GM04504 (cell line): ENCODE measurements around the gene MAD2L2.
A peak's percentile ranks its signal among the peaks of the same experiment; 100 is the strongest.

Source experiments
- DNase-seq: peaks from one replicate; pipeline ENCODE4 v3.0.0-alpha.2; 2012; ENCODE audit warnings: low read depth

The MAD2L2 gene

DNA sequence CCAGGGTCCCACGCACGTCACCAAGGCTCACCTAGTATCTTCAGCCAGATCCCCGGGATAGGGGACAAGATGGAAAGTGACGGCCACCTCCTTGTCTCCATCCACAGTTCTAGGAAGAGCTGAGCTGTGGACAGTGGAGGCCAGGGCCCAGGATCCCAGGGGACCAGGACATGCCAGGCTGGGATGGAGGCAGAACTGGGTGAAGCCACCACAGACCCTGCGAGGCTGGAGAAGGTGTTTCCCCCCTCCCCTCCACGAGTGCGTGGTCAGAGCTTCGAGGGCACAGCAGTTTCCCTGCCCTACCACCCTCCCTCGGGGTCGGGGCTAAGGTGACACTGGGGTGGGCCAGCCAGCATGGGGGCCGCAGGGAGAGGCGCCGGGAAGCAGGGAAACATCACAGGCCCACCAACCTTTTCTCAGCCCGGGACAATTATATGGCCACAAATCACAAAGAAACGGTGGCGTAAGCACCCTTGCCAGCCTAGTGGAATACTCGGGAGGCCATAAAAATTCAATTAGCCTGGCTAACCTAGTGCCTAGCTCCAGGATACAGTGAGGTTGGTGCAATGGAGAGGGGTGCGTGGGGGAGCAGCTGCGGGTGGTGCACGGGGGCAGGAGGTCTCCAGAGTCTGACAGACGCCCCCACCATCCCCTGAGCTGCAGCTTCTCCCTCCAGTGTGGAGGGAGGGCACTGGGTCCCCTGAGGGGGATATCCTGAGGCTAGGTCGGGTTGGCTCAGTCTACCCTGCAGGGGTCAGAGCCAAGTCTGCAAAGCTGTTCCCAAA, 23.9 kb upstream of the MAD2L2 start:
- DNase-seq: no peak

DNA sequence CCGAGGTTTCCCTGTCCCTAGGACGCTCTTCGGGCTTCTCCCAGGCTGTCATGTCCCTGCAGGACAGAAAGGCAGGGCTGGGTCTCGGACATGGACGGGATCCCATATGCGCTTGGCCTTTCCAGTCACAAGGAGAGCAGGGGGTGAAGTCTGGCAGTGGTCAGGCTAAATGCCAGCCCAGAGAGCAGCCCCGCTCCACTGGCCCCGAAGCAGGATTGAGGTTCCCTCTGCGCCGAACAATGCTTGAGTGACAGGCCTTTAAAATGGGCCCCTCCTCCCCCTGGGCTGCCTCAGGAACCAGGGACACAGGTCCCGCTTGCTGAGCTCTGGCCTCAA, 23.2 kb upstream of the MAD2L2 start:
- DNase-seq: no peak

DNA sequence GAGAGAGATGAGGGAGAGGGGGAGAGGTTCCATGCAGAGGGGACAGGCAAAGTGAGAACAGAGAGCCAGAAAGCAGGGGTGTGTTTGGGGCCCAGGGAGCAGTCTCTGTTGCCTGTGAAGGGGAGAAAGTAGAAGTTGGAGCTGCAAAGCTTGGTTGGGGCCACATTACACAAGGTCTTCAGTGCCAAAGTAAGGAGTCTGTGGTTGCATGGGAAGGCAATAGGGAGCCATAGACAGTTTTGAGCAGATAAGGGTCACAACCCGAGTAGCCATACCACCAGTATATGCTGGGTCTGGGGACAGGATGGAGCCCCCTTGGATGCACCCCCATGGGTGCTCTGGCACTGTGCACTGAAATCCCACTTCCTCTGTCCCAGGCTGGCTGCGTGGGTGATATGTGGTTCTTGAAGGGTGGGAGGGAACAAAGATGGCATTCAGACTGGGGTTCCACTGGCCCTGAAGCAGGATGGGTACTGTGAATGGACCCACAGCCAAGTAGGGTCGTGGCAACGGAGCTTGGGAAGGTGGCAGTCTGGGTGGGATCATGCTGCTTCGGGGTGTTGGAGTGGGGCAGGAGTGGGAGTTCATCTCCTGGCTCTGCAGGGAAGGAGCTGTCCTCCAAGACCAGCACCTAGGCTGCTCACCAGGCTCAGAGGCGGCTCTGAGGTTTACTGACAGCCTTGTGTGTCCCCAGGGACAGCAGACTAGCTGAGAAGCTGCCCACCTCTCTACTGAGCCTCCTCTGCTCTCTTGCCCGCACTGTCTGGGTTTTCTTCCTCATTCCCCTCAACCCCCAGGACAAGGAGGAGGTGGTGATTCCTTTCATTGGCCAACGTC, 22.6 kb upstream of the MAD2L2 start:
- no peak for DNase-seq

DNA sequence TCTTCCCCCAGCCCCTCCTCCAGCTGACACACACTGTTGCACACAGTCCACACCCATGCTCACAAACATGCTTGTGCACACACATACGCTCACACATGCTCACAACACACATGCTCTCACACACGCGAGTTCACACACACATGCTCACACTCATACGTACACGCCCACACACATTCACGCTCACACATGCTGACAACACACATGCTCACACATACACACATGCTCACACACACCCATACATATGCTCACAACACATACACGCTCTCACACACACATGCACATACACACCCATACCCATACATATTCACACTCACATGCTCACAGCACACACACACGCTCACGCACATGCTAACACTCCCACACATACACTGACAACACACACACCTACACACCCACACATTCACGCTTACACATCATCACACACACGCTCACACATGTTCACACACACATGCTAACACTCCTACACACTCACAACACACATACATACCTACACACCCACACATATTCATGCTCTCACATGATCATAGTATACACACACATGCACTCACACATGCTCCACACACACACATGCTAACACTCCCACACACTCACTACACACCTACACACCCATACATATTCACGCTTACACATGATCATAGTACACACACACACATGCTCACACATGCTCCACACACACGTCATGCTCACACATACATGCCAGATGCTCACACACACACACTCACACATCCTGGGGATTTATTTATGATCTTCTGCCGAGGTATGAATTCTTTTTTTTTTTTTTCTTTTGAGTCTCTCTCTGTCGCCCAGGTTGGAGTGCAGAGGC, 21.2 kb upstream of the MAD2L2 start:
- no peak for DNase-seq

DNA sequence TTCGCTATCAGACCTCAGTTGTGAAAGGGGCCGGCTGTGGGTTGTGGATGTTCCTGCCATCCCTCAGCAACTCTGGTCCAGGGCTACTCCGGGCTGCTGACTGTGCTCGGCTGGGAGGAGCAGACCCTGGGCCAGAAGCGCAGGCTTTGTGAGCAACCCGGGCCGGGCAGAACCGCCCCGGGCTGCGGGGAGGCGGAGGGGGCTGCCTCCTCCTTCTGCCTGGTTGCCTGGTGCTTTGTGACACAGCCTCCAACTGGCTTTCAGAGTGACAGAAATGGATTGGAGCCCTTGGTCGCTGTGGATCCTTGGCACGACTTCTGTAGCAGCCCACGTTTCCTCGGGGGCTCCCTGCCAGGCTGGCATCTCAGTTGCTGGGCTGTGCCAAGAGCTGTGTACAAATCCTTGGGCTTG, 20.6 kb upstream of the MAD2L2 start:
- no peak for DNase-seq

DNA sequence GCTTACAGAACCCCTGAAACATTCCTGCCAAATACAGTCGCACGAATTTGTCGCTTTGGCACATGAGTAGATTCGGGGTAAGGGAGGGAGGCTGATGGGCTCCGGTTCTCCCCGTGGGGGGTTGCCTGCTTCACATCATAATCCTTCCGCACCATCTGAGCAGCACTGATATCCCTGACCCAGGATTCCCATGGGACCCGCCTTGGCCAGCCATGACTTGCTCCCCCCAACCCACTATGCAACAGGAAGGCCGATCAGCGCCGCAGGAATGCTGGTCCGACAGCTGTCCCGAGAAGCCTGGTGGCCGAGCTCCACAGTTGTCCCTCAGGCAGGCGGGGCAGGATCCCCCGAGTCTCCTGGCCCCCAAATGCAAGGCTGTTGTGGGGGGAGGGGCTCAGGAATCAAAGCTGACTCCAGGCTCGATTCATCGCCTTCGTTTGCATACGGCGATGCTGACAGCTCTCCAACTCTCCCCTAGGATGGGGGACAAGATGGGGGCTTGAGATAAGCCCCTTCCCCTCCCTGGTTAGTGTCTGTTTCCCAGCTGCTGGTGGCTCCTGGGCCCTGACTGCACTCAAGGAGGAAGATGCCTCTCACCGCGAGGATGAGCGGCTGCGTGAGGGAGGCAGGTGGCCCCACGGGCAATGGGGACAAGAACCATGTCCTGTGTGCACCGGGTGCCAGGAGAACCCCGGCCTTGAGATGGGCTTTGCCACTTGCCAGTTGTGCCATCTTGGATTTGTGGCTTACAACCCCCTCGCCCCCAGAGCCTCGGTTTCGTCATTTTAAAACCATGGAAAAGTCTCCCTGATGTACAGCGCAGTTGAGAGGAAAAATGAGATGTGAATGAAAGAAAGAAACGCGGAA, 19.9 kb upstream of the MAD2L2 start:
- DNase-seq: no peak

DNA sequence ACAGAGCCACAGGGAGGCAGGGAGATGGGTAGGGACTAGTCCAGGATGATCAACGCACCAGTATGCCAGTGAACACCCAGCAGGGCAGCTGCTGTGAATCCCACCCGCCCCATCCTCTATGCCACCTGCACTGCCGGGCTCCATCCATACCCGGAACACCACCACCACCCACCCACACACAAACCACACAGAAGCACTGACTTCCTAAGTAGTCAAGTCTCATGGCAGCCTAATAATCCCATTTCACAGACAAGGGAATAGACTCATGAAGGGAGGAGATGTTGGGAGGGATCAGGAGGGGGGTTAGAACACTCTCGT, 16.9 kb upstream of the MAD2L2 start:
- no peak for DNase-seq

DNA sequence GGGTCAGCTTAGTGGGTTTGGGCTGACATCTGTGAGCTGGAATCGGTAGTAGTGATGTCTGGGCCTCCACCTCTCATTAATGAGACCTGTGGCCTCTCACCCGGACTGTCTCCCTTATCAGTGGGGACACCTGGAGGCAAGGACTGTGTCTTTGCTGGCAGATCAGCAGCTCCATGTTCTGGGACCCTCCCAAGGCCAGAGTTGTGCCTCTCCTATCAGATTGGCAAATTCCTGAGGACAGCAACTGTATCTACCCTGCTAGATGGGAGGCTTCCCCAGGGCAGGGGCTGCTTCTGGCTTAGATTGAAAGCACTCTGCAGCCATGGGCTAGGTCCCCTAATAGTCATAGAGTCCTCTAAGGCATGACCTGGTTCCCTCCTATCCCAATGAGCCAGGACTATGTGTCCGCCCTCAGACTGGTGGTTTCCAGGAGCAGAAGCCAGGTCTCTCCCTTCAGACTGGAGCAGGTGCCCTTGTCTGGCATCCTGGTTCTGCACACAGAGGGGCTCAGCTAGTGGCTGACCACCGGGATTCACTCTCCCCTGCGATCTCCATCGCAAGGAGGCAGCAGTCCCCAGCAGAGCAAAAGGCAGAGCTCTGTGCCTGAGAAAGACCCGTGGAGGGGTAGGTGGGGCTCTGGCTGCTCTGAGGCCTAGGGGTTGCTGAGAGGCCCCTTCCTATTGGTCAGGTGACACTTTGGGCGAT, 16.4 kb upstream of the MAD2L2 start:
- DNase-seq: no peak

DNA sequence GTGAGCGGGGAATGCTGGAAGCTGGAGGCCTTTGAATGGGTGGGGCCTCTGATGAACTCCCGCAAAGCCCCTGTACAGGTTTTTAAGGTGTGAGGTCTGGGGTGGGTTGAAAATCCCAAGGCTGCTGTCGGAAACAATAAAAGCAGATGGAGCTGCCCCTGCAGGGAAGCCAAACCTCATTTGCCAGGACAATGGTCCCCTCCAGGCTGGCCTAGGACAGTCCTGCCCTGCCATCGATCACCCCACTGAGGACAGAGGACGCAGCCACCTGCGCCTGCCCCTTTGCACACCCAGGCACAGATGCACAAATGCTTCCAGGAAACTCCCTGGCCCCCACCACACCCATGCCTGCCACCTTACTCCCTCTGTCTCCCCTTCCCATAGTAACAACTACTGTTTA, 14.9 kb upstream of the MAD2L2 start:
- no peak for DNase-seq

DNA sequence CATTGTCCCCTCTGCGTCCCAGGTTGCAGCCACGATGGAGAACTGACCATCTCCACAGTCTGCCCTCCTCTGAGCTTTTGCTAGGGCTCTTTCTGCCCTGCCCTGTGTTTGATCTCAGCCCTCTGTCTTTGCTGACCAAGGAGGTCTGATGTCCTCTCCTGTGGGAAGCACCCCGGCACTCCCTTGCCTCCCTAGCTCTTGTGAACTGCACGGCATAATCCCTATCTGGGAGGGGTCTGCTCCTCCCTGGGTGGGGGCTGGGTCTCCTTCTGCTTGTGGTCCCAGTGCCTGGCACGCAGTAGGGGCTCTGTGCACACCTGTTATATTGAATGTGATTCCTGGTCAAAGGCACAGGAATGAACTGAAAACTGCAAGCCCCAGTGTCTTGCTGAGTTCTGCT, 13.0 kb upstream of the MAD2L2 start:
- no peak for DNase-seq

DNA sequence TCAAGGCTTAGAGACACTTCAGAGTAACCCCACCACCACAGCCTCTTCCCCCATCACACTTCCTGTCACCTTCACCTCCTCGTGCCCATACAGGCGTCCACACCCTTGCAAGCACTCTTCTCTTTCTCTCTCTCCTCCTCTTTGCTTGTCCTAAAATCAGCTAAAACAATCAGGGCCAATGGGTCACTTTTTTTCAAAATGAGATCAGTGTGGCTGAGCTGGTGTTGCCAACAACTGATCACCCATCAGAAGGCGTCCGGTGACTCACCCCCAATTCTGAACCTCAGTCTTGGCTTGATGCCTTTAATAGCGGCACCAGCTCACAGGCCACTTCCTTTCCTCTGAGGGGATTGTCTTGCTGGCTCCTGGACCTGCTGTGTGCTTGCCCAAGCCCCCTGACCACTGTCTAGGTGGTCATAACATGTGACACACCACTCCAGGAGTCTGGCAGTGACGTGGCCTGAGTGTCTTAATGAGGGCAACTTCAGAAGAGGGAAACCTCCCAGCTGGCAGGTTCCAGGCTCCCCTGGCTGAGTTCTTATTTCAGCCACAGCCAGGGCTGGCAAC, 12.2 kb upstream of the MAD2L2 start:
- peak; percentile 72 for DNase-seq

DNA sequence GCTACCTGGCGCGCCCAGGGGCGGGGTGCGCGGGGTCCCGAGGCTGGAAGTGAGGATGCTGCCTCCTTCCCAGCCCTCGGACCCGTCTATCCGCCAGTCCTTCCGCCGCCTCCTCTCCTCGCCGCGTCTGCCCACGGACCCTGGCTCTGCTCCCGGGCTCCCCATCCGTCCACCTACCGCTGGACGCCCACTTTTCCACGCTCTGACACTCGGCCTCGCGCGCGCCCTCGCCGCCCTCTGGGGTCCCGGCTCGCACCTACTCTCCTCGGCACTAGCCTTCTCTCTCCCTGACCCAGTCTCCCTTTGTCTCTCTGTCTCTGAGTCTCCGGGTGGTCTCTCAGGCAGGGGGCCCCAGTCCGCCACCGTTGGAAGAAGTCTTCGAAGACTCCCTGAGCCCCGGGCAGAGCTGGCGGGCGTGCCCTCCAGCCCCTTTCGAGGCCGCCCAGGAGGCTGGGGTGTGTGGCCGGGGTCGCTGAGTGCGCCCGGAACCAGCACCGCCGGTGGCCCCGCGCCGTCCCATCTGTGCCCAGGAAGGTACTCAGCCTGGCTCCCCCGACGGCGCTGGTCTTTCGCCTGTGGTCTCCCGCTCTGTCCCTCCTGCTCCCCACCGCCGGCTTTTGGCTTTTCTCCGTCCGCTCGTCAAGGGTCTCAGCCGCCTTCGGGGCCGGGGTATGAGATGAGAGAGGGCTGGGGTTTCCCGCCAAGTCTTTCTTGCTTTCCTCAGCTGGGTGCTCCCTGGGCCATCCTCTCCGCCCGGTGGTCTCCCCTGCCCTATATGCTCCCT, 11.2 kb upstream of the MAD2L2 start:
- no peak for DNase-seq

DNA sequence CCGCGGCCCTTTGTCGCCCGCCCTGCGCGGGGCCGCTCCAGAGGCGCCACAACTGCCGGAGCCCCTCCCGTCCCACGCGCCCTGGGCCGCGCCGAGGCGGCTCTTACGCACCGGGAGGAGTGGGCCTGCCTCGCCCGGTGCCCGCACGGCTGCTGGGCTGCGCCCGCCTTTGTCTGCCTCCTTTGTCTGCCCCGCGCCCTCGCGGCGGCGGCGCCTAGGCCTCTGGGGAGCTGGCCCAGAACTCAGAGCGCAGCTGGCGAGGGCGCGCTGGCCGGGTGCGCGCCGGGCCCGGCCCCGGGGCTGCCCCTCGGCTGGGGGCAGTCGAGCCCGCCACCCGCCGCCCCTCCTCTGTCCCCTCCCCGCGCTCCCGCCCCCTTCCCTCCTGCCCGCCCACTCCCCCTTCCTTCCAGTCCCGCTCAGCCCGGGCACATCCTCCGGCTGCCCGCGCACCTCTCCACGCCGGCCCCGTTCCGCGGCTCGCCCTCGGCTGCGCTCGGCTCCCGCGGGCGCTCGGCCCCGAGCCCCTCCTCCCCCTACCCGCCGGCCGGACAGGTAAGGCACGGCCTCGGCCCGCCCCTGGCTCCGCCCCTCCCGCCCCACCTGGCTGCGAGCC, 10.5 kb upstream of the MAD2L2 start, which contains the start of gene DRAXIN:
Gene DRAXIN, plus strand, starts transcription at position 409 of the 613 bp plus-strand sequence. CDS start 14,549 bp downstream, outside the sequence.
- no peak for DNase-seq

DNA sequence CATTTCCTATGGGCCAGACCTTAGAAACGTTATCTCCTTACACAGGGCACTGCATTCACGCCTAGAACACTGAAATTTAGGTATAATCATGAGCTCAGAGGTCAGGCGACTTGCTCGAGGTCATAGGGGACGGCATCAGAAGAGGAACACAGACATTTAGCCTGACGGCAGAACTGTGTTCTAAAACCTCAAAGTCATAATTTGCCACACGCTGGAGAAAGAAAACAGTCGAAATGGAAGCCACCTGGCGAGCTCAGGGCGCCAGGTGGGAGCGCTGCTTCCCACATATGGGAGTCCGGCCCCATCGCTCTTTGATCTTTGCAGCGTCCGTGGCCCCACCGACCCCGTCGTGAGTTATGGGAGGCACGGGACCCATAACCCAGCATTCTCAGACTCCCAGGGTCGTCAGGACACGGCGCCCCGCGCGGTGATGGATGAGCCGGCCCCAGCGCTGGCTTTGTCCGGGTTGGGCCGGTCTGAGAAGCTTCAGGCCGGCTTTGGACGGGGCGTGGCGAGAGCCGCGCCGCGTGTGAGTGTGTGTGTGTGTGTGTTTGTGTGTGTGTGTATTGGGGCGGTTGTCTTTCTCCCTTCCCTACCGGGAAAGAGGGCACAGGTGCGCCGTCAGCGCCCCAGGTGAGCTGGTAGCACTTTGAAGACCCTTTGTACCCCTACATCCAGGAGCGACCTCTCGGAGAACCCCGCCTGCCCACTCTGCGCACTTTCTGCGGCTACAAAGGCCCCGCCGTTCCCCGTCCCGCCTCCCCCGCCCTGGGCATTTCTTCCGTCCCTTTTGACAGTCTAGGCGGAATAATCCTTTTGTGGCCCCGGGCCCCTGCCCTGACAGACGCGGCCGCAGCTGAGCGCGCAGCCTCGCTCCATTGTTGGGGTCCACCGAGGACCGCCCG, 9.7 kb upstream of the MAD2L2 start:
- DNase-seq: no peak

DNA sequence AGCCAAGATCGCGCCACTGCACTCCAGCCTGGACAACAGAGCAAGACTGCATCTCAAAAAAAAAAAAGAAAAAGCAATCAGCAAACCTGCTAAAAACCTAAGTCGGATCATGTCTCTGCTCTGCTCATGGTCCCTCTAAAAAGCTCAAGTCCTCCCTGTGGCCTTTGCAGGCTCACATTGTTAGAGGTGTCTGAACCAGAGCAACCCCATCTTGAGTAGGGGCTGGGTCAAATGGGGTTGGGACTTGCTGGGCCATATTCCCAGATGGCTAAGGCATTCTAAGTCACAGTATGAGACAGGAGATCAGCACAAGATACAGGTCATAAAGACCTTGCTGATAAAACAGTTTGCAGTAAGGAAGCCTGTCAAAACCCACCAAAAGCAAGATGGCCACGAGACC, 7.6 kb upstream of the MAD2L2 start:
- DNase-seq: no peak

DNA sequence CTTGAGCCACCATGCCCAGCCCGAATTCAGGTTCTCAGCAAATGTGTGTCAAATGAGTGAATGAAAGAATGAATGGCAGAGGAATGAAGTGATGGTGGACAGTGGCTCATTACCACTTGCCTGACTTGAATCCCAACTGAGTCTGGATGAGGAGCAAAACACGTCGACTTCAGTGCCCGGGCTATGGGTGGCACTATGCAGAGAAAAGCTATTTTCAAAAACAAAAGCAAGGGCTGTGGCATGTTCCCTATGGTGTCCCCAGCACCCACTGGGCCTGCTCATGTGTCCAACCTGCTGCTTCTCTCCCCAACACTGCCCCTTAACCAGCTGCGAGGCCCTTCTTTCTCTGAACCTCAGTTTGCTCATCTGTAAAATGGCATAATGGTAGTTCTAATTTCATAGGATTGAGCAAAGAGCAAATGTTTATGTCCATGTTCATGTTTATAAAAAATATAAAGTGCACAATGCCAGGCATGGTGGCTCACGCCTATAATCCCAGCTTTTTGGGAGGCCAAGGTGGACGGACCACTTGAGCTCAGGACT, 4.3 kb upstream of the MAD2L2 start:
- DNase-seq: no peak

DNA sequence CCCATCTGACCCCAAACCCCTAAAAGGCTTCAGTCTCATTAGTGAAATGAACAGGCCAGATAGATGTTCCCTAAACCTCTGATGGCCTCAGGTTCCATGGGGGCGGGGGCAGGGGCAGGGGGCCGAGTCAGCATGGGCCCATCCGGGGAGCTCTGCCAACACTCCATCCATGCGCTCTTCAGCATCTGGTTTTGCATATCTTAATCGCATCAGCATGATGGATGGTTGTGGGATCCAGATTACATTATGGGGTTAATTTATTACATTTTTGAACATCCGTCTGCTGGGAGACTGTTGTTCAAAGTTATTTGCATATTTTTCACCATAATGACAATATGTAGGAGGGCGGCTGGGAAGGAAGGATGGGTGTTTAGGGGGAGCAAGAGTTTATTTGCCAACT, 3.1 kb upstream of the MAD2L2 start:
- DNase-seq: no peak

DNA sequence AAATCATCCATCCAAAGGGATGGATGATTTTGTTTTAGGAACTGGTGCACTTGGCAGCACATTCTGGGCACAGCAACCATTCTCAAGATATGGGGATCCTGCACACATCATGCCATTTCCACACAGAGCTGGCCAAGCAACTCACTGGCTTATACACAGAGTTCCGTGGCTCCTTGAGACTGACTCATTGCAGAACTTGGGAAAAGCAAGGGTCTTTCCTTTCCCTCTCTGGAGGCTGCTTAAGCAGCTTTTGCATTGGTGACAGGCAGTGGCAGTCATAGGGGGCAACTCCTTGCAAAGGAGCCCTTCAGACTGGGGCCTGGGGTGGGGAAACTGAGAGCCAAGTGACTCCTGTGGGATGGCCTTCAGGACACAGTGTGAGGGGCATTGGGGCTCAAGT, 1.9 kb upstream of the MAD2L2 start:
- DNase-seq: no peak
